Testis (tissue), 3 donors: ENCODE results near the gene AMZ1. TPM values are rescaled to one million over a fixed set of nuclear protein-coding genes. Genes with fewer than 3 reads are reported as not detected.
"Not testable (repeated sequence)": the region's sequence is repeated elsewhere in the genome, so short reads cannot be mapped to it uniquely, and the experiment has no call there.

Source experiments
- DNase-seq: peaks from one replicate; pipeline ENCODE4 v3.0.0-alpha.2; 2019
- H3K27ac ChIP-seq, 2 donors: fragments of 200-600 bp; sonication (generic); one replicate each; pipeline ENCODE4 v1.5.1; 2019
- H3K27me3 ChIP-seq: fragments of 200-600 bp; sonication (generic); one replicate; pipeline ENCODE4 v1.5.1; 2019
- H3K36me3 ChIP-seq: fragments of 200-600 bp; sonication (generic); one replicate; pipeline ENCODE4 v1.5.1; 2017; ENCODE audit warnings: low read depth; ENCODE audit errors: missing control alignments
- H3K4me1 ChIP-seq: fragments of 200-600 bp; sonication (generic); one replicate; pipeline ENCODE4 v1.5.1; 2019
- H3K4me3 ChIP-seq, 2 donors: fragments of 200-600 bp; sonication (generic); one replicate each; pipeline ENCODE4 v1.5.1; 2017 to 2019
- H3K9me3 ChIP-seq: fragments of 200-600 bp; sonication (generic); one replicate; pipeline ENCODE4 v1.5.1; 2017
- CTCF ChIP-seq, 3 experiments: fragments of 450-650 bp in 2 of 3; fragments of 200-600 bp in 1 of 3; sonication (generic) in 1 of 3; IDR thresholded peaks; one replicate each; pipeline ENCODE4 v1.5.1; 2016 to 2019; ENCODE audit warnings: antibody characterized with exemption in 3 of 3, mild to moderate bottlenecking in 2 of 3, moderate library complexity in 1 of 3
- POLR2A ChIP-seq: fragments of 450-650 bp; IDR thresholded peaks from one replicate; pipeline ENCODE4 v1.6.1; 2017; ENCODE audit warnings: antibody characterized with exemption, mild to moderate bottlenecking, moderate library complexity
- WGBS, 2 donors: methylation state at CpG; one replicate each; pipeline ENCODE4 v1.1.5; 2018; 5-methylcytosine and 5-hydroxymethylcytosine counted together
- intact Hi-C: fragments of 100-400 bp; cut with DNase I; formaldehyde crosslinking; loops from one replicate; pipeline ENCODE4 v1.15.1; 2023; ENCODE audit warnings: low total_unique reads
- polyA plus RNA-seq: library from polyadenylated mRNA; stranded (reverse); fragments of 350-450 nt; fragmentation: Illumina TruSeq; extraction: RNeasy Lipid Tissue Mini Kit (QIAGEN cat#74804); gene quantifications from one replicate; pipeline ENCODE4 v1.2.3, GENCODE V29; 2014; ENCODE audit warnings: low read depth, low replicate concordance; ENCODE audit not compliant: insufficient read depth
- total RNA-seq, 2 donors: library from RNA; depleted of rRNA; stranded (reverse); fragments of >200 nt; gene quantifications; one replicate each; pipeline ENCODE4 v1.2.3, GENCODE V29; 2016

Gene AMZ1
- total and polyA plus RNA-seq, 3 donors from 2014 or later: 1.1 to 3.2 (median 2.7) TPM

- no peak overlapping the region for H3K27ac ChIP-seq
- WGBS, 2 donors: 64 to 65% methylated on average over 18 of the region's 18 CpGs
- no peak overlapping the region for H3K4me3 ChIP-seq
- H3K9me3 ChIP-seq: no peaks in the 10 kb centered on the region
- DNase-seq: no peak
- no peaks in the 10 kb centered on the region for H3K27me3 ChIP-seq
- TF ChIP-seq POLR2A (no peak), CTCF (IDR thresholded peaks at IDR 0.05) (no peak)
- intact Hi-C loops: no loop called here
- H3K4me1 ChIP-seq: peaks cover 13% of the 10 kb centered on the region
- H3K36me3 ChIP-seq: no peaks in the 10 kb centered on the region
These were observed 21.3 kb upstream of the AMZ1 start for GRCh38 chr7:2666588-2667250.

- Histone ChIP-seq H3K4me3 (no peak overlapping the region), H3K36me3 (no peaks in the 10 kb centered on the region), H3K27ac (no peak overlapping the region), H3K27me3 (no peaks in the 10 kb centered on the region), H3K9me3 (no peaks in the 10 kb centered on the region), H3K4me1 (peaks cover 9% of the 10 kb centered on the region)
- intact Hi-C loops: no loop called here
- 81 to 83% methylated on average over 7 of the region's 7 CpGs for WGBS, 2 donors
- no peak for DNase-seq
- TF ChIP-seq CTCF (IDR thresholded peaks at IDR 0.05): no peak
- no peak for TF ChIP-seq POLR2A
These were observed 20.2 kb upstream of the AMZ1 start for GRCh38 chr7:2667843-2668242.

GRCh38 chr7:2668401-2668800 is 19.6 kb upstream of the AMZ1 start:
- no peak for TF ChIP-seq POLR2A
- TF ChIP-seq CTCF (IDR thresholded peaks at IDR 0.05): no peak
- H3K36me3 ChIP-seq: no peaks in the 10 kb centered on the region
- no peak overlapping the region for H3K4me3 ChIP-seq
- H3K9me3 ChIP-seq: no peaks in the 10 kb centered on the region
- DNase-seq: no peak
- intact Hi-C loops: no loop called here
- H3K27me3 ChIP-seq: no peaks in the 10 kb centered on the region
- peaks cover 4% of the 10 kb centered on the region for H3K4me1 ChIP-seq
- H3K27ac ChIP-seq: no peak overlapping the region
- WGBS, 2 donors: 78 to 90% methylated on average over 6 of the region's 6 CpGs

GRCh38 chr7:2670171-2670570 is 17.8 kb upstream of the AMZ1 start:
- 77 to 84% methylated on average over 13 of the region's 13 CpGs for WGBS, 2 donors
- no peaks in the 10 kb centered on the region for H3K36me3 ChIP-seq
- intact Hi-C loops: no loop called here
- TF ChIP-seq POLR2A: no peak
- no peaks in the 10 kb centered on the region for H3K9me3 ChIP-seq
- H3K4me1 ChIP-seq: no peaks in the 10 kb centered on the region
- no peak overlapping the region for H3K4me3 ChIP-seq
- no peaks in the 10 kb centered on the region for H3K27me3 ChIP-seq
- DNase-seq: no peak
- H3K27ac ChIP-seq: no peak overlapping the region

- WGBS, 2 donors: 42 to 54% methylated on average over 17 to 25 of the region's 25 CpGs
- peak; percentile 73 for DNase-seq
These were observed 17.1 kb upstream of the AMZ1 start for GRCh38 chr7:2670720-2671391.

GRCh38 chr7:2673214-2673613 is 14.8 kb upstream of the AMZ1 start:
- DNase-seq, H3K27ac ChIP-seq, H3K36me3 ChIP-seq, H3K4me3 ChIP-seq, intact Hi-C loops, H3K9me3 ChIP-seq, H3K4me1 ChIP-seq, H3K27me3 ChIP-seq: not testable (repeated sequence)
- WGBS, 2 donors: 79 to 83% methylated on average over 6 of the region's 6 CpGs

More at GRCh38 chr7:2670720-2671391, 17.1 kb upstream of the AMZ1 start:
- no peaks in the 10 kb centered on the region for H3K4me1 ChIP-seq
- H3K27me3 ChIP-seq: no peaks in the 10 kb centered on the region
- no peak overlapping the region for H3K4me3 ChIP-seq
- no peaks in the 10 kb centered on the region for H3K9me3 ChIP-seq
- H3K27ac ChIP-seq: no peak overlapping the region
- intact Hi-C loops: no loop called here
- no peaks in the 10 kb centered on the region for H3K36me3 ChIP-seq
- TF ChIP-seq POLR2A (no peak), CTCF (IDR thresholded peaks at IDR 0.05) (peak; percentile 67 to 75 (median 68))
